SK-N-SH treated with all-trans-retinoic acid at 6 μM for 48 hours (cell line): ENCODE results near the gene SAMD10.

Experiments
- ATAC-seq: fragments of 200-7000 bp; cut with Tn5 transposase; 3 replicates; pipeline ENCODE4 v1.9.1; 2020; ENCODE audit warnings: mild to moderate bottlenecking, moderate library complexity
- ARNTL ChIP-seq: fragments of 450-650 bp; formaldehyde crosslinking; IDR thresholded peaks from 2 replicates; pipeline ENCODE4 v1.5.0; 2020; ENCODE audit warnings: low read depth, mild to moderate bottlenecking, moderate library complexity, borderline replicate concordance
- BACH2 ChIP-seq: fragments of 250-450 bp; sonication (Bioruptor Pico); IDR thresholded peaks from 2 replicates; pipeline ENCODE4 v1.9.0; 2021; ENCODE audit warnings: mild to moderate bottlenecking, borderline replicate concordance
- CSDC2 ChIP-seq: fragments of 250-450 bp; sonication (Bioruptor Pico); IDR thresholded peaks from 2 replicates; pipeline ENCODE4 v1.5.0; 2020; ENCODE audit warnings: mild to moderate bottlenecking, moderate library complexity
- ESRRG ChIP-seq: fragments of 250-450 bp; sonication (Bioruptor Pico); IDR thresholded peaks from 2 replicates; pipeline ENCODE4 v1.6.1; 2021; ENCODE audit warnings: mild to moderate bottlenecking
- GLIS3 ChIP-seq: fragments of 250-450 bp; sonication (Bioruptor Pico); IDR thresholded peaks from 2 replicates; pipeline ENCODE4 v1.5.0; 2020; ENCODE audit warnings: mild to moderate bottlenecking, moderate library complexity
- ISL1 ChIP-seq: fragments of 250-450 bp; sonication (Bioruptor Pico); IDR thresholded peaks from 2 replicates; pipeline ENCODE4 v2.1.2; 2022; ENCODE audit warnings: mild to moderate bottlenecking, moderate library complexity
- OSR1 ChIP-seq: fragments of 250-450 bp; sonication (Bioruptor Pico); IDR thresholded peaks from 2 replicates; pipeline ENCODE4 v1.8.0; 2022; ENCODE audit warnings: moderate library complexity, mild to moderate bottlenecking, inconsistent platforms
- PPARA ChIP-seq: fragments of 250-450 bp; sonication (Bioruptor Pico); IDR thresholded peaks from 2 replicates; pipeline ENCODE4 v1.5.0; 2020; ENCODE audit warnings: mild to moderate bottlenecking, borderline replicate concordance
- RARB ChIP-seq: fragments of 250-450 bp; sonication (Bioruptor Pico); IDR thresholded peaks from 2 replicates; pipeline ENCODE4 v1.8.0; 2021; ENCODE audit warnings: mild to moderate bottlenecking, moderate library complexity
- SNAI2 ChIP-seq: fragments of 250-450 bp; sonication (Bioruptor Pico); IDR thresholded peaks from 2 replicates; pipeline ENCODE4 v1.5.0; 2020; ENCODE audit warnings: mild to moderate bottlenecking, moderate library complexity
- ZC3H10 ChIP-seq: fragments of 250-450 bp; sonication (Bioruptor Pico); IDR thresholded peaks from 2 replicates; pipeline ENCODE4 v1.5.1; 2021; ENCODE audit warnings: mild to moderate bottlenecking, moderate library complexity
- ZFP30 ChIP-seq: fragments of 450-650 bp; formaldehyde crosslinking; IDR thresholded peaks from 2 replicates; pipeline ENCODE4 v1.5.0; 2022; ENCODE audit warnings: mild to moderate bottlenecking, moderate library complexity
- ZNF565 ChIP-seq: fragments of 450-650 bp; formaldehyde crosslinking; conservative IDR thresholded peaks from 2 replicates; pipeline ENCODE4 v1.5.0; 2020; ENCODE audit warnings: low read depth, mild to moderate bottlenecking, moderate library complexity
- ZNF70 ChIP-seq: fragments of 450-650 bp; formaldehyde crosslinking; IDR thresholded peaks from 2 replicates; pipeline ENCODE4 v1.5.0; 2020; ENCODE audit warnings: mild to moderate bottlenecking, moderate library complexity
- ZNF8 ChIP-seq: fragments of 450-650 bp; formaldehyde crosslinking; IDR thresholded peaks from 2 replicates; pipeline ENCODE4 v1.5.0; 2020; ENCODE audit warnings: mild to moderate bottlenecking, moderate library complexity
- TF ChIP-seq, protein P1 (sequence below): fragments of 250-450 bp; sonication (Bioruptor Pico); IDR thresholded peaks from 2 replicates; pipeline ENCODE4 v1.5.1; 2020; ENCODE audit warnings: low read depth, mild to moderate bottlenecking, moderate library complexity
- TF ChIP-seq, protein P2 (sequence below): fragments of 250-450 bp; sonication (Bioruptor Pico); IDR thresholded peaks from 2 replicates; pipeline ENCODE4 v1.8.0; 2020; ENCODE audit warnings: mild to moderate bottlenecking, moderate library complexity, borderline replicate concordance
- TF ChIP-seq, protein P3 (sequence below): fragments of 250-450 bp; sonication (Bioruptor Pico); IDR thresholded peaks from 2 replicates; pipeline ENCODE4 v1.5.1; 2021; ENCODE audit warnings: mild to moderate bottlenecking, moderate library complexity

SAMD10 gene

DNA sequence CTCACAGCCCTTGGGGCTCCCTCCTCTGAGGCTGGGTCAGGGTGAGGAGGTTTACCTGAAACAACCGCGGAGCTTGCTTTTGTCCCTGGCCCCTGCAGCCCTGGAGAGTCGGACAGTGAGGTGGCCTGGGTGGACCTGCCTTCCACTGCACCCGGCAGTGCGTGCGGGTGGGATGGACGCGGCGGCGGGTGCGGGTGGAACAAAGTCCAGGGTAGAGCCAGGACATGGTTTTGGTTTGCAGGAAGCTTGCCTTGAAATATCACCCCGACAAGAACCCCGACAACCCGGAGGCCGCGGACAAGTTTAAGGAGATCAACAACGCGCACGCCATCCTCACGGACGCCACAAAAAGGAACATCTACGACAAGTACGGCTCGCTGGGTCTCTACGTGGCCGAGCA lies 50.4 kb downstream of the SAMD10 start:
- no peak for ATAC-seq
- TF ChIP-seq ZC3H10 (no peak), ESRRG (CRISPR knock-in tag) (no peak), PPARA (CRISPR knock-in tag) (no peak), ZNF565 (CRISPR knock-in tag) (no peak), GLIS3 (CRISPR knock-in tag) (no peak)
- TF ChIP-seq, protein P1, sequence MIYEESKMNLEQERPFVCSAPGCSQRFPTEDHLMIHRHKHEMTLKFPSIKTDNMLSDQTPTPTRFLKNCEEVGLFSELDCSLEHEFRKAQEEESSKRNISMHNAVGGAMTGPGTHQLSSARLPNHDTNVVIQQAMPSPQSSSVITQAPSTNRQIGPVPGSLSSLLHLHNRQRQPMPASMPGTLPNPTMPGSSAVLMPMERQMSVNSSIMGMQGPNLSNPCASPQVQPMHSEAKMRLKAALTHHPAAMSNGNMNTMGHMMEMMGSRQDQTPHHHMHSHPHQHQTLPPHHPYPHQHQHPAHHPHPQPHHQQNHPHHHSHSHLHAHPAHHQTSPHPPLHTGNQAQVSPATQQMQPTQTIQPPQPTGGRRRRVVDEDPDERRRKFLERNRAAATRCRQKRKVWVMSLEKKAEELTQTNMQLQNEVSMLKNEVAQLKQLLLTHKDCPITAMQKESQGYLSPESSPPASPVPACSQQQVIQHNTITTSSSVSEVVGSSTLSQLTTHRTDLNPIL (CRISPR knock-in tag): no peak
- TF ChIP-seq, protein P2, sequence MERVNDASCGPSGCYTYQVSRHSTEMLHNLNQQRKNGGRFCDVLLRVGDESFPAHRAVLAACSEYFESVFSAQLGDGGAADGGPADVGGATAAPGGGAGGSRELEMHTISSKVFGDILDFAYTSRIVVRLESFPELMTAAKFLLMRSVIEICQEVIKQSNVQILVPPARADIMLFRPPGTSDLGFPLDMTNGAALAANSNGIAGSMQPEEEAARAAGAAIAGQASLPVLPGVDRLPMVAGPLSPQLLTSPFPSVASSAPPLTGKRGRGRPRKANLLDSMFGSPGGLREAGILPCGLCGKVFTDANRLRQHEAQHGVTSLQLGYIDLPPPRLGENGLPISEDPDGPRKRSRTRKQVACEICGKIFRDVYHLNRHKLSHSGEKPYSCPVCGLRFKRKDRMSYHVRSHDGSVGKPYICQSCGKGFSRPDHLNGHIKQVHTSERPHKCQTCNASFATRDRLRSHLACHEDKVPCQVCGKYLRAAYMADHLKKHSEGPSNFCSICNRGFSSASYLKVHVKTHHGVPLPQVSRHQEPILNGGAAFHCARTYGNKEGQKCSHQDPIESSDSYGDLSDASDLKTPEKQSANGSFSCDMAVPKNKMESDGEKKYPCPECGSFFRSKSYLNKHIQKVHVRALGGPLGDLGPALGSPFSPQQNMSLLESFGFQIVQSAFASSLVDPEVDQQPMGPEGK (CRISPR knock-in tag): no peak

DNA sequence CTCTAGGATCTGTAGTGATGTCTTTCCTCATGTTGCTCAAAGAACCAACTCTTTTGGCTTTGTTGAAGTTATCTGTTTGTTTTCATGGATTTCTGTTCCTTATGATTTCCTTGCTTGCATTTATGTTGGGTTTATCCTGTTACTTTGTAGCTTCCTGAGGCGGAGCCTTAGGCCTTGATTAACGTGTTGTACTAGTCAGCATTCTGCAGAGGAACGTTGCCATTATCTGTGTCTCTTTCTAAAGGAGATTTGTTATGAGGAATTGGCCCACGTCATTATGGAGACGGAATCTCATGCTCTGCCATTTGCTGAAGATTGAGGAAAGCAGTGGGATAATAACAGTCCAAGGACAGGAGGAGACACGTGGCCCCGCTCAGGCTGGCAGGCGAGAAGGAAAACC lies 53.1 kb downstream of the SAMD10 start:
- no peak for ATAC-seq
- TF ChIP-seq ZFP30 (CRISPR knock-in tag) (no peak), ESRRG (CRISPR knock-in tag) (no peak), RARB (CRISPR knock-in tag) (no peak), ISL1 (CRISPR knock-in tag) (no peak), OSR1 (no peak), SNAI2 (CRISPR knock-in tag) (no peak), ZNF565 (CRISPR knock-in tag) (no peak), CSDC2 (CRISPR knock-in tag) (no peak)
- TF ChIP-seq, protein P2 (CRISPR knock-in tag): no peak
- TF ChIP-seq, protein P3, sequence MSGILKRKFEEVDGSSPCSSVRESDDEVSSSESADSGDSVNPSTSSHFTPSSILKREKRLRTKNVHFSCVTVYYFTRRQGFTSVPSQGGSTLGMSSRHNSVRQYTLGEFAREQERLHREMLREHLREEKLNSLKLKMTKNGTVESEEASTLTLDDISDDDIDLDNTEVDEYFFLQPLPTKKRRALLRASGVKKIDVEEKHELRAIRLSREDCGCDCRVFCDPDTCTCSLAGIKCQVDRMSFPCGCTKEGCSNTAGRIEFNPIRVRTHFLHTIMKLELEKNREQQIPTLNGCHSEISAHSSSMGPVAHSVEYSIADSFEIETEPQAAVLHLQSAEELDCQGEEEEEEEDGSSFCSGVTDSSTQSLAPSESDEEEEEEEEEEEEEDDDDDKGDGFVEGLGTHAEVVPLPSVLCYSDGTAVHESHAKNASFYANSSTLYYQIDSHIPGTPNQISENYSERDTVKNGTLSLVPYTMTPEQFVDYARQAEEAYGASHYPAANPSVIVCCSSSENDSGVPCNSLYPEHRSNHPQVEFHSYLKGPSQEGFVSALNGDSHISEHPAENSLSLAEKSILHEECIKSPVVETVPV (CRISPR knock-in tag): no peak

DNA sequence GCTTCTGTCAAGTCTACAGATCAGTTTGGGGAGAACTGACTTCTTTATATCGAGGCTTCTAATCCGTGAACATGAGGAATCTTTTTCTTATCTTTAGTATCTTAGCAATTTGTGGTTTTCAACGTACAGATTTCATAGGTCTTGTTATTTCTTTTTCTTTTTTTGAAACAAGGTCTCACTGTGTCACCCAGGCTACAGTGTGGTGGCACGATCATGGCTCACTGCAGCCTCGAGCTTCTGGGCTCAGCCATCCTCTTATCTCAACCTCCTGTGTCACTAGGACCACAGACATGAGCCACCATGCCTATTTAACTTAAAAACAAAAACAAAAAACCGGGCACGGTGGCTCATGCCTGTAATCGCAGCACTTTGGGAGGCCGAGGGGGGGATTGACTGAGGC lies 55.2 kb downstream of the SAMD10 start:
- no peak for ATAC-seq
- TF ChIP-seq ZNF70 (CRISPR knock-in tag) (no peak), ESRRG (CRISPR knock-in tag) (no peak), ZNF565 (CRISPR knock-in tag) (no peak), ARNTL (CRISPR knock-in tag) (no peak), CSDC2 (CRISPR knock-in tag) (no peak), SNAI2 (CRISPR knock-in tag) (no peak), GLIS3 (CRISPR knock-in tag) (no peak), ZNF8 (CRISPR knock-in tag) (no peak), ISL1 (CRISPR knock-in tag) (no peak), BACH2 (no peak)
- TF ChIP-seq, protein P3 (CRISPR knock-in tag): no peak
